Loucy (cell line): ENCODE results near the gene C4B.

Source experiments
- CTCF ChIP-seq: fragments of 200-600 bp; sonication (generic); conservative IDR thresholded peaks from 2 replicates; pipeline ENCODE4 v1.5.1; 2014; ENCODE audit warnings: mild to moderate bottlenecking, antibody characterized with exemption, low read length
- EZH2phosphoT487 ChIP-seq: fragments of 200-600 bp; IDR thresholded peaks from 2 replicates; pipeline ENCODE4 v1.6.1; 2018; ENCODE audit warnings: antibody characterized with exemption, mild to moderate bottlenecking, moderate library complexity, borderline replicate concordance

DNA sequence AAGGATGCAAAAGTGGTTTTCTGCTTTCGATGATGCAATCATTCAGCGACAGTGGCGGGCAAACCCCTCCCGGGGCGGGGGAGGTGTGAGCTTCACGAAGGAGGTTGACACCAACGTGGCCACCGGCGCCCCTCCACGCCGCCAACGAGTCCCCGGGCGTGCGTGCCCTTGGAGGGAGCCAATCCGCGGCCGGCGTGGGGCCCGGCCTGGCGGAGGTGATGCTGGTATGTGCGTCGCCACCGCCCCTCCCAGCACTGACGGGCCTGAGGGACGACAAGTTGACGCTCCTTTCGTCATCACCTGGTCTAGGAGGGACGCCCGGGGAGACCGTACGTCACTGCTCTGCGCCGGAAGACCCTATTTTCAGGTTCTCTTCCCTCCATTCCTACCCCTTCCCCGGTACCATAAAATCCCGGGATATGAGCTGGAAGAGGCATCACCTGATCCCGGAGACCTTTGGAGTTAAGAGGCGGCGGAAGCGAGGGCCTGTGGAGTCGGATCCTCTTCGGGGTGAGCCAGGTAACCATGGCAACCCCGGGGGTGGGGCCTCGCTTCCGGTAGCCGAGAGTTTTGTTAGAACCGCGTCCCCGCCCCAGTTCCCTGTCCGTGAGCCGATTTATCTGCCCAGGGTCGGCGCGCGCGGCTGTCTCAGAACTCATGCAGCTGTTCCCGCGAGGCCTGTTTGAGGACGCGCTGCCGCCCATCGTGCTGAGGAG lies 42.4 kb upstream of the C4B start, which contains the start of gene DXO:
- no peak for TF ChIP-seq CTCF
- no peak for TF ChIP-seq EZH2phosphoT487
